ENCODE measurements around the gene DSG2.

DNA sequence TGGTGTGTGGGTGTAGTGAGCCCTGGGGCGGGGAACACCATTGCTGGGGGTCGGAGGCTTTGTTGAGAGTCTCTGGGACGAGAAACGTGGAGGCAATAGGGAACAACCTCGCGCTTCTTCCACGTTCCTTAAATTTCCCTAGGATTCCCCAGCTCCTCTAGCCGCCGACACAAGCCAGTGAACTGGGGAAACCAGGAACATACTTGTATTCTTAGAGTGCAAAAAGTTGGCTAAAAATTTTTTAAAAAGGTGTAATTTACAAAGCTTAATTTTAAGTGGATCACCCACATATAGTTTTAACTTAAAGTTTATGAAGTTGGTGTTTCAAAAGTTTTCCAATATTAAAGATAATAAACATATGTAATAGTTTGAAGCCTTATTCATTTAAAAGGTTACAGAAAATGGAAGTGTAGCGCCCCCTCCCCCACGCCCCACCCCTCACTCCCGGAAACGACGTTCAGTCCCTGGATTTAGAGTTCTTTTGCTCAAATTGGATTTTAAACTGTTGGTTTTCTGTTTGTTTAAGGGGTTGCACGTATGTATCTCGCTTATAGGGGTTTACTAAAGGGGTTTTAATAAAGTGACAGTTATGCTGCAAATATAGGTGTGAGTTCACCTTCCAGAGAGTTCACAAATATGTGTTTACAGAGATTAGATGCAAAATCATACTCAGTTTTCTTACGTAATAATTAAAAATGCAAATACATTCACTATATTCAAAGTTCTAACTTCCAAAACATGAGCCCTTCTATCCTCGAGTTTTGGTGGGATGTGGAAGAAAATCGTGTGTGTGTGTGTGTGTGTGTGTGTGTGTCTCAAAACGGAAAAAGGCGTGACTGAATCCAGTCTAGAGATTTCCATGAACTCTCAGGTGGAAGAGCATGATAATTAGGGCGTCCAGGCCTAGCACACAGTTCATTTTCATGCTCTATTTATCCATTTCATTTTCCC is 872 bp downstream of the DSG2 start:
- TF ChIP-seq, protein P1, sequence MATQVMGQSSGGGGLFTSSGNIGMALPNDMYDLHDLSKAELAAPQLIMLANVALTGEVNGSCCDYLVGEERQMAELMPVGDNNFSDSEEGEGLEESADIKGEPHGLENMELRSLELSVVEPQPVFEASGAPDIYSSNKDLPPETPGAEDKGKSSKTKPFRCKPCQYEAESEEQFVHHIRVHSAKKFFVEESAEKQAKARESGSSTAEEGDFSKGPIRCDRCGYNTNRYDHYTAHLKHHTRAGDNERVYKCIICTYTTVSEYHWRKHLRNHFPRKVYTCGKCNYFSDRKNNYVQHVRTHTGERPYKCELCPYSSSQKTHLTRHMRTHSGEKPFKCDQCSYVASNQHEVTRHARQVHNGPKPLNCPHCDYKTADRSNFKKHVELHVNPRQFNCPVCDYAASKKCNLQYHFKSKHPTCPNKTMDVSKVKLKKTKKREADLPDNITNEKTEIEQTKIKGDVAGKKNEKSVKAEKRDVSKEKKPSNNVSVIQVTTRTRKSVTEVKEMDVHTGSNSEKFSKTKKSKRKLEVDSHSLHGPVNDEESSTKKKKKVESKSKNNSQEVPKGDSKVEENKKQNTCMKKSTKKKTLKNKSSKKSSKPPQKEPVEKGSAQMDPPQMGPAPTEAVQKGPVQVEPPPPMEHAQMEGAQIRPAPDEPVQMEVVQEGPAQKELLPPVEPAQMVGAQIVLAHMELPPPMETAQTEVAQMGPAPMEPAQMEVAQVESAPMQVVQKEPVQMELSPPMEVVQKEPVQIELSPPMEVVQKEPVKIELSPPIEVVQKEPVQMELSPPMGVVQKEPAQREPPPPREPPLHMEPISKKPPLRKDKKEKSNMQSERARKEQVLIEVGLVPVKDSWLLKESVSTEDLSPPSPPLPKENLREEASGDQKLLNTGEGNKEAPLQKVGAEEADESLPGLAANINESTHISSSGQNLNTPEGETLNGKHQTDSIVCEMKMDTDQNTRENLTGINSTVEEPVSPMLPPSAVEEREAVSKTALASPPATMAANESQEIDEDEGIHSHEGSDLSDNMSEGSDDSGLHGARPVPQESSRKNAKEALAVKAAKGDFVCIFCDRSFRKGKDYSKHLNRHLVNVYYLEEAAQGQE (IDR thresholded peaks at IDR 0.05; ENCODE audit: borderline replicate concordance), result no peak
- TF ChIP-seq, protein P2, sequence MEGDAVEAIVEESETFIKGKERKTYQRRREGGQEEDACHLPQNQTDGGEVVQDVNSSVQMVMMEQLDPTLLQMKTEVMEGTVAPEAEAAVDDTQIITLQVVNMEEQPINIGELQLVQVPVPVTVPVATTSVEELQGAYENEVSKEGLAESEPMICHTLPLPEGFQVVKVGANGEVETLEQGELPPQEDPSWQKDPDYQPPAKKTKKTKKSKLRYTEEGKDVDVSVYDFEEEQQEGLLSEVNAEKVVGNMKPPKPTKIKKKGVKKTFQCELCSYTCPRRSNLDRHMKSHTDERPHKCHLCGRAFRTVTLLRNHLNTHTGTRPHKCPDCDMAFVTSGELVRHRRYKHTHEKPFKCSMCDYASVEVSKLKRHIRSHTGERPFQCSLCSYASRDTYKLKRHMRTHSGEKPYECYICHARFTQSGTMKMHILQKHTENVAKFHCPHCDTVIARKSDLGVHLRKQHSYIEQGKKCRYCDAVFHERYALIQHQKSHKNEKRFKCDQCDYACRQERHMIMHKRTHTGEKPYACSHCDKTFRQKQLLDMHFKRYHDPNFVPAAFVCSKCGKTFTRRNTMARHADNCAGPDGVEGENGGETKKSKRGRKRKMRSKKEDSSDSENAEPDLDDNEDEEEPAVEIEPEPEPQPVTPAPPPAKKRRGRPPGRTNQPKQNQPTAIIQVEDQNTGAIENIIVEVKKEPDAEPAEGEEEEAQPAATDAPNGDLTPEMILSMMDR (IDR thresholded peaks at IDR 0.05; ENCODE audit: poor library complexity, severe bottlenecking), result no peak
- no peak for TF ChIP-seq POLR2AphosphoS5 (IDR thresholded peaks at IDR 0.05)
- TF ChIP-seq EP300 (conservative IDR thresholded peaks at IDR 0.05; ENCODE audit: poor library complexity, severe bottlenecking), result no peak
- TF ChIP-seq RAD21 (conservative IDR thresholded peaks at IDR 0.05), result no peak
